Mesothelial cell of epicardium (in vitro differentiated cells): ENCODE results near the gene A1CF. TPM values are rescaled to one million over a fixed set of nuclear protein-coding genes. Genes with fewer than 3 reads are reported as not detected.

Source experiments
- DNase-seq, 2 experiments: peaks; one replicate each; pipeline ENCODE4 v3.0.0; 2021; ENCODE audit warnings: low spot score in 2 of 2; ENCODE audit not compliant: unreplicated experiment in 2 of 2
- H3K27ac Mint-ChIP-seq: 2 replicates; pipeline ENCODE4 v1.8.0; 2021; ENCODE audit warnings: mixed read lengths
- H3K27me3 Mint-ChIP-seq: 2 replicates; pipeline ENCODE4 v1.8.0; 2021; ENCODE audit warnings: low read depth, mixed read lengths
- H3K36me3 Mint-ChIP-seq: 2 replicates; pipeline ENCODE4 v1.8.0; 2021; ENCODE audit warnings: mixed read lengths
- H3K4me1 Mint-ChIP-seq: 2 replicates; pipeline ENCODE4 v1.8.0; 2021; ENCODE audit warnings: mixed read lengths
- H3K4me3 Mint-ChIP-seq: 2 replicates; pipeline ENCODE4 v1.8.0; 2021; ENCODE audit warnings: mild to moderate bottlenecking, moderate library complexity, mixed read lengths
- H3K9me3 Mint-ChIP-seq: 2 replicates; pipeline ENCODE4 v1.8.0; 2021; ENCODE audit warnings: mixed read lengths
- total RNA-seq: library from RNA; stranded (reverse); gene quantifications from 3 replicates; pipeline ENCODE4 v1.2.1, GENCODE V29; 2021
- TF ChIP-seq, protein P1 (sequence below): fragments of 200-600 bp; sonication (generic); IDR thresholded peaks from one replicate; pipeline ENCODE4 v1.5.0; 2021; ENCODE audit warnings: antibody characterized with exemption; ENCODE audit not compliant: unreplicated experiment

The A1CF gene
- total RNA-seq, 1 donor from 2014 or later = not detected

DNA sequence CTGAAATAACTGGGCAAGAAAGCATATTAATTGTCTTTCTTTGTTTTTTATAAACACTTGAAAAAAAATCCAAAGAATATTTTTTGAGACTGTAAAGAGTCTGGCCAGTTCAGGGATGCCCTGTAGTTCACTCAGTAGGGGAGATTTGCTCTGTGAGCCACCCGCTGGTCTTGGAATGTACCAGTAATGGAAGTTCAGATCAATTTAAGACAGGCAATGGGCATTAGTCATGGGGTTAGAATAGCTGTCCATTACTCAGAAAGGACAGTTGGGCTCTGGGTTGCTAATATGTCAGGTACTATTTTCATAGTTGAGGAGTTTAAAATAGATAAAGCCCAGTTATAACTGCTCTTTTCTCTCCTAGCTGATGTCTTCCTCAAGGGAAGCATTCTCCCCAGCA lies 38.7 kb downstream of the A1CF start:
- H3K4me1 Mint-ChIP-seq = peaks cover 10% of the 10 kb centered on the region
- TF ChIP-seq, protein P1, sequence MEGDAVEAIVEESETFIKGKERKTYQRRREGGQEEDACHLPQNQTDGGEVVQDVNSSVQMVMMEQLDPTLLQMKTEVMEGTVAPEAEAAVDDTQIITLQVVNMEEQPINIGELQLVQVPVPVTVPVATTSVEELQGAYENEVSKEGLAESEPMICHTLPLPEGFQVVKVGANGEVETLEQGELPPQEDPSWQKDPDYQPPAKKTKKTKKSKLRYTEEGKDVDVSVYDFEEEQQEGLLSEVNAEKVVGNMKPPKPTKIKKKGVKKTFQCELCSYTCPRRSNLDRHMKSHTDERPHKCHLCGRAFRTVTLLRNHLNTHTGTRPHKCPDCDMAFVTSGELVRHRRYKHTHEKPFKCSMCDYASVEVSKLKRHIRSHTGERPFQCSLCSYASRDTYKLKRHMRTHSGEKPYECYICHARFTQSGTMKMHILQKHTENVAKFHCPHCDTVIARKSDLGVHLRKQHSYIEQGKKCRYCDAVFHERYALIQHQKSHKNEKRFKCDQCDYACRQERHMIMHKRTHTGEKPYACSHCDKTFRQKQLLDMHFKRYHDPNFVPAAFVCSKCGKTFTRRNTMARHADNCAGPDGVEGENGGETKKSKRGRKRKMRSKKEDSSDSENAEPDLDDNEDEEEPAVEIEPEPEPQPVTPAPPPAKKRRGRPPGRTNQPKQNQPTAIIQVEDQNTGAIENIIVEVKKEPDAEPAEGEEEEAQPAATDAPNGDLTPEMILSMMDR = no peak
- DNase-seq = no peak
- no peaks in the 10 kb centered on the region for H3K9me3 Mint-ChIP-seq
- no peak overlapping the region for H3K27ac Mint-ChIP-seq
- H3K27me3 Mint-ChIP-seq = peaks cover 26% of the 10 kb centered on the region
- H3K36me3 Mint-ChIP-seq = no peaks in the 10 kb centered on the region
- no peak overlapping the region for H3K4me3 Mint-ChIP-seq

DNA sequence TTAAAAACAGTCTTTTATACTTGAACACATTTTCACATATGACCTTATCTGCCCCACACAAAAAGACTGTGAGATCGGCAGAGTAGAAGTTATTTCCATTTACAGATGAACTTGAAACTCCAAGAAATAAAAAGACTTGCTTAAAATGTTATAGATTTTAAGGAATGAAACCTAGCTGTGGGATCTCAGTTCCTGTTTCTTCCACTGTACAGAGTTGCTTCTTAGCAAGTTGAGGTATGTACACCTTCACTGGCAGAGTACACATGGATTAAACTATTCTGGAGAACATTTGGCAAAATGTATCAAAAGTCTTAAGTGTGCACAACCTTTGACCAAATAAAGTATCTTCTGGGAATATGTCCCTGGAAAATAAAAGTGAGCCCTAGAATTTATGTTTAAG lies 48.3 kb downstream of the A1CF start:
- no peaks in the 10 kb centered on the region for H3K9me3 Mint-ChIP-seq

GRCh38 chr10:50832171-50832751 lies 53.2 kb downstream of the A1CF start:
- Mint-ChIP-seq H3K36me3 (no peaks in the 10 kb centered on the region), H3K4me1 (no peaks in the 10 kb centered on the region), H3K9me3 (peaks cover 4% of the 10 kb centered on the region), H3K27ac (no peak overlapping the region), H3K27me3 (peaks cover 57% of the 10 kb centered on the region), H3K4me3 (no peak overlapping the region)
- no peak for DNase-seq
- TF ChIP-seq, protein P1 = no peak

More for the DNA sequence above, 48.3 kb downstream of the A1CF start:
- Mint-ChIP-seq H3K4me1 (no peaks in the 10 kb centered on the region), H3K27me3 (peaks cover 68% of the 10 kb centered on the region), H3K27ac (no peak overlapping the region), H3K4me3 (no peak overlapping the region), H3K36me3 (no peaks in the 10 kb centered on the region)
- TF ChIP-seq, protein P1 = no peak
- DNase-seq = no peak

GRCh38 chr10:50830066-50830465 lies 55.4 kb downstream of the A1CF start:
- peaks cover 62% of the 10 kb centered on the region for H3K27me3 Mint-ChIP-seq
- no peak overlapping the region for H3K4me3 Mint-ChIP-seq
- DNase-seq = no peak
- peaks cover 4% of the 10 kb centered on the region for H3K9me3 Mint-ChIP-seq
- TF ChIP-seq, protein P1 = no peak
- H3K27ac Mint-ChIP-seq = no peak overlapping the region
- no peaks in the 10 kb centered on the region for H3K36me3 Mint-ChIP-seq
- H3K4me1 Mint-ChIP-seq = no peaks in the 10 kb centered on the region

DNA sequence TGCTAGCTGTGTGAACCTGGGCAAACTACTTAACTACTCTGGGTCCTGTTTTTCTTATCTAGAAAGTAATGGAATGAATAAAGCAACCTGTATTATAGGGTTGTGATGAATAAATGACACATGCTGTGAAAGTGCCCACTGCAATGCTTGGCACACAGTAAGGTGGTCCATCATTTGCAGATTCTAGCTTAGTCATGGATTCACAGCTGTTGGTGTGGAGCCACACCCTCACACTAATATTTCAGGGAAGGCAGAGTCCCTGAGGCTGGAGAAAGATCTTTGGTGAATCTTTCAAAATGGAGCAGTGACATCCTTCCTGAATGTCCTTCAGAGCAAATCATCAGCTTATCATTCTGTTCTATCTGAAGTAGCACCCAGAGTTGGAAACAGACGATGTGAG lies 60.6 kb downstream of the A1CF start:
- H3K27ac Mint-ChIP-seq = no peak overlapping the region
- no peak overlapping the region for H3K4me3 Mint-ChIP-seq
- DNase-seq = no peak
- no peaks in the 10 kb centered on the region for H3K36me3 Mint-ChIP-seq
- H3K9me3 Mint-ChIP-seq = no peaks in the 10 kb centered on the region
- TF ChIP-seq, protein P1 = no peak
- H3K27me3 Mint-ChIP-seq = peaks cover 61% of the 10 kb centered on the region
- no peaks in the 10 kb centered on the region for H3K4me1 Mint-ChIP-seq

- Mint-ChIP-seq H3K27ac (no peak overlapping the region), H3K27me3 (peaks cover 65% of the 10 kb centered on the region), H3K36me3 (no peaks in the 10 kb centered on the region), H3K4me3 (no peak overlapping the region), H3K4me1 (no peaks in the 10 kb centered on the region), H3K9me3 (no peaks in the 10 kb centered on the region)
- TF ChIP-seq, protein P1 = no peak
- no peak for DNase-seq
Observed at GRCh38 chr10:50823789-50824188, 61.6 kb downstream of the A1CF start.
